Measurements from ENCODE around the gene PGF.

PGF gene

DNA sequence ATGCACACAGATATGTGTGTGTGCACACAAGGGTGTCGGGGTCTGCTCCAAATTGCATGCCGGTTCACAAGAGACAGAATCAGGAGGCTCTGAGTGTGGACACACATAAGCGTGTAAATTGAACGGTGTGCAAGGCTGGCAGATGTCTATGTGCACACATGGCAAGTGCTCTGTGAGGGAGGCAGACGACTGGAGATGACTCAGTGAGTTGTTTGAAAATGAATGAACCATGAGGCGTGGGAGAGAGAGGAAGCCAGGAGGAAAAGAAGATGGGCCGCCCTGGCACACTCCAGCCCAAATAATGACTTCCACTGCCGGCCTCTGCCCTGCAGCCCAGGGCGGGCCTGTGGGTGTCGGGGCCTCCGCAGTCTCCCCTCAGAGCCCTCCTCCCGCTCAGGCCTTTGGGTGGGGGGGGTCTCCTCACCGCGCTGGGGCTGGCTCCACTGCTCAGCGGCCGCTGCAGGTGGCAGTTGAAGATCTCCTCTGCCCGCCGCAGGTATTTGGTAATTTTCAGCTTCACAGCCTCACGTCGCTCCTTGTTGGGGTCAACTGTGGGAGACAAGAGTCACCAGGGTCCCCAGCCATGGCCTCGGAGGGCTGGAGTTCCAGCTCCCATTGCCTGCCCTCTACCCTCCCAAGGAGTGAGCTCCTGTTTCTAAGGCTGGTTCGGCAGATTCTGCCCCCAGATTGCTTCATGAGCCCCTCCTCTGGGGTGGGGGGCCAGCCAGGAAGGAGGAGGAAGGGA lies 35.8 kb downstream of the PGF start:
- DNase-seq (ENCODE audit: low spot score), result no peak

DNA sequence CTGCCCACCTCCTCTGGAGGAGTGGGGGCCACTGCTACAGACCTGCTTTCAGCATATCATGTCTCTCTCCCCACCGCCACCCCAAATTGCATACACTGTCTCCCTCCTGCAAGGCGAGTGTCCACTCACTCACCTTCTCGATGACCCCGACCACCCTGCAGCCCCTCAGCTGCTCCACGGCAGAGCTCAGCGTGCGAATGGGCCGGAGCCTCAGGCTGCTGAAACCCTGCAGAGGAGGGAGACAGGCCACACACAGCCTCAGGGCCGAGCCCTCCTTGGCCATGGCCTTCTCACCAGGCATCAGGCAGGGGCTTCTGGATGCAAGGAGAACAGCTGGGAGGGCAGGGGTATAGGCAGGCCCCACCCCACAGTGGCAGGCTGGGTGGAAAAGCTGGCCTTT lies 37.0 kb downstream of the PGF start:
- DNase-seq (ENCODE audit: low spot score), result no peak

DNA sequence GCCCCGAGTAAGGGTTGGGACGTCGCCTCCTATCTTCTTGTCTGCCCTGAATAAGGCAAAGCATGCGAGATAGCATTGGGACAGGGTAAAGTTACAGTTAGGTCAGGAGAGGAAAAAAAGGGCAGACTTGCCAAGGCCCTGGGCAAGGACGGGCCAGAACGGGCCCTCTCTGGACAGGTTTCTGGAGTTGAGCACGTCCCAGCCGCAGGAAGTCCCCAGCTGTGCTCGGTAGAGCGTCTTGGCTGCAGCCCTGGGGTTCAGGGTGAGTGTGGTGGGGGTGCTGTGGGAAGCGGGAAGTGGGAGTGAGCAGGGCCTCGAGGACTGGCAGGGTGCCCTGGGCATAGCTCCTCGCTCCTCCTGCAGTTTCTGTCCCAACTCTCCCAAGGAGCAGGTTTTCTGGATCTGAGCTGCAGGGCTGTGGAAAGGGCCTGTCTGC lies 37.7 kb downstream of the PGF start:
- no peak for DNase-seq (ENCODE audit: low spot score)

DNA sequence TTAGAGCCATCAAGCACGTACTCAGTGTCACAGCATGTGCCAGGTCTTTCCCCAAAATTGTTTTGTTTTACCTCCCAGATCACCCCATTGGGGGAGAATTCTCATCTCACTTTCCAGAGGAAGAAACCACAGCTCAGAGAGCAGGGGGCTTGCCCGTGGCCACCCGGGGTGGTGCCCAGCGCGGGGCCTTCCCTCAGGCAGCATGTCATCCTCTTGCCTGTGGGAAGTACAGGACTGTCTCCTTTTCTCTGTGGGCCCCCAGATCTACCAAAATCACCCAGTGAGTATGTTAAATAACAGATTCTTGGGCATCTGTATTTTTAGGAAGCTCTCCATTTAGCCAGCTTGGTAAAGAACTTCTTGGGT lies 38.2 kb downstream of the PGF start:
- DNase-seq (ENCODE audit: low spot score), result no peak

DNA sequence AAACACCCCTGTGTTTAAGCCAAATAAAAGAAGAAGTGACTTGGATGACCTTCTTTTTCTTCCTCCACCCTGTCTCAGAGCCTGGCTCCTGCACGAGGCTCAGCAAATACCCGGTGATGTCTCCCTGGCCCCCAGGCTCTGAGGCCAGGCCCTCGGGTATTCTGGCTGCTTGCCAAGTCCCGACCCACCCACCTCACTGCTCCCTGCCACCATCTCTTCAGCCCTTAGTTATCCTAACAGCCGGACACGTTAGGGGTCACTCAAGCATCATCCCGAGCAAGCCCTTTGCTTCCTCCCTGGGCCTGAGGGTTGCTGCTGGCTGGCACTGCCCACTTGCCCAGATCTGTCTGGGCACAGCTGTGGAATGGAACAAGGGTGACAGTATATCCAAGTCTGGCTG lies 39.6 kb downstream of the PGF start:
- DNase-seq (ENCODE audit: low spot score), result no peak

DNA sequence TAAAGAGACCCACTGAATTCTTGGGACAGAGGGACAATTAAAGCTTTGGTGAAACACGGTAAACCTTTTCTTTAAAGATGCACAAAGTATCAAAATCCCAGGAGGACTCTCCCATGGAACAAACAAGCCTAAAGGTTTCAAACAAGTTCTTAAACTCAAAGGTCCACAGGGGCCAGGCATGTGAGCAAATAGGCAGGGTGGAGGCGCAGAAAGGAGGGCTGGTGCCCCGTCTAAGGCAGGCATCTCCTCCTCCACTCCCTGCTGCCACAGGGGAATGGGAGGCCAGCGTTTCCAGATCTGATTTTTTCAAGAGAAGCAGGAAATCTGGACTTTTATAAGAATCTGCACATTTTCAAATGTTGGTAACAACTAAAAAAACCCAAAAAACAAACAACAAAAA lies 40.0 kb downstream of the PGF start:
- DNase-seq (ENCODE audit: low spot score), result no peak

DNA sequence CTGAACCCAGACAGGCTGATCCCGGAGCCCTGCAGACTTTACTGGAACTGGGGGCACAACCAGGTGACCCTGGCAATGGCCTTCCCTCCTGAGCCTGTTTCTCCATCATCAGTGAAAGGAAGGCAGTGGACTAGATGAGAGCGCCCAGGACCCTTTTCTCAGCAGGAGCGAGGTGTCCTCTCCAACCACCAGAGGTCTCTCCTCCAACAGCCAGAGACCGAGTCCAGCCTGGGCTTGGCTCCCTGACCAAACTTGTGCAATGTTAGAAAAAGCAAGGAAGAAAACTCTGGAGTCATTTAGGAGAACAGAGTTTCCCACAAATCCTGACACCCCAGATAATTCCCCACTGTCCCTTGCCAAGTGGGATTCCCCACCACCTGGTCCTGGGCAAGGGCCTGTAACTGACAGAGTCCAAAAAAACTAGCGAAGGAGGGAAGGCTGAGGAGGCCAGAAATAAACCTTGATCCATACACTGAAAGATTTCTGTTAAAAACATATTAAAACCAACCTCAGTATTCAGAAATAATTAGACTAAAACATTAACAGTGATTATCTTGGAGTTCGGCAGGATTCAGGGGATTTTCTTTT lies 41.3 kb downstream of the PGF start:
- DNase-seq (ENCODE audit: low spot score), result no peak

DNA sequence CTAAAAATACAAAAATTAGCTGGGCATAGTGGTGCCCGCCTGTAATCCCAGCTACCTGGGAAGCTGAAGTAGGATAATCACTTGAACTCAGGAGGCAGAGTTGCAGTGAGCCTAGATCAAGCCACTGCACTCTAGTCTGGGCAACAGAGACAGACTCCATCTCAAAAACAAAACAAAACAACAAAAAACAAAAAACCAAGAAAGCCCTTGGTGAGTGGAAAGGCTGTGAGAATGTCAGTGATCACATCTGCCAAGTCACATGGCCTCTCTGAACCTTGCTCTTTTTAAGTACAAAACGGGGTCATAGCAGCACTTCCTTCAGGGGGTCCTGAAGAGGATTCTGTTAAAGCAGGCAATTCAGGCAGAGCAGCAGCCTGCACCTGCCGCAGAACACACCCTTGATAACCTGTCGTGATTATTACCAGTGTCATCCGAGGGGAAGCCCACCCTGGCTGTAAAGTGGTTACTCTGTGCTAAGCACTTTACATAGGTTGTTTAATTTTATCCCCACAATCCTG lies 41.9 kb downstream of the PGF start:
- no peak for DNase-seq (ENCODE audit: low spot score)

DNA sequence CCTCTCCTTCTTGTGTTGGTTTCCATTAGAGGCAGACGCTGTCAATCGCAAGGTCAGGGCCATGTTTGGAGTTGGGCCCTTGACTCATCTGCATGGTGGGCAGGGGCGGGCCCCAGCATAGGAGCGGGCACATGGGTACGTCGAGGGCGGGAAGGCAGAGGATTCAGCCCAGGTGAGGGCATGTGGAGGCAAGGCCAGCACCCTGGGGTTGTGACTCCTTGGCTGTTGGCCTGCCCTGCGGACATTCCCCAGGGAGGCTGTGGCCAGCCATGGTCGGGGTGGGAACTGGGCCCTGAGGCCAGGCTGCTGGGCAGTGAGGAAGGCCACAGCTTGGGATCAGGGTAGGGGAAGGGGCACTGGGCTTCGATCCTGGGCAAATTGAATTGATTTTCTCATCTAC lies 42.6 kb downstream of the PGF start:
- no peak for DNase-seq (ENCODE audit: low spot score)

DNA sequence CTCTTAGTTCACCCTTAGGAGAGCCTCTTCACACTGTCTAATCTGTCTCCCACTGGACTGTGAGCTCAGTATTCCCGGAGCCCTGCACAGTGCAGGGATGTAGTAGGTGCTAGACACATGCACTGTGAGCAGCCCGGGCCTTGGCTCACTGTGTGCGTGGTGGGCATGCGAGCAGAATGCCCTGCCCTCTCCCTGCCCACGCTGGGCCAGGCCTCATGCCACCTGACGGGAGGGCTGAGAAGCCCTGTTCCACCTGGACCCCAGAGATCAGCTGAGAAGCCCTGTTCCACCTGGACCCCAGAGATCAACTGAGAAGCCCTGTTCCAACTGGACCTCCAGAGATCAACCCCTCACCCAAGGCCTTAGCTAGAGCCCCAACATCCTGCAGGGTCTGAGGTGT lies 43.3 kb downstream of the PGF start:
- no peak for DNase-seq (ENCODE audit: low spot score)

DNA sequence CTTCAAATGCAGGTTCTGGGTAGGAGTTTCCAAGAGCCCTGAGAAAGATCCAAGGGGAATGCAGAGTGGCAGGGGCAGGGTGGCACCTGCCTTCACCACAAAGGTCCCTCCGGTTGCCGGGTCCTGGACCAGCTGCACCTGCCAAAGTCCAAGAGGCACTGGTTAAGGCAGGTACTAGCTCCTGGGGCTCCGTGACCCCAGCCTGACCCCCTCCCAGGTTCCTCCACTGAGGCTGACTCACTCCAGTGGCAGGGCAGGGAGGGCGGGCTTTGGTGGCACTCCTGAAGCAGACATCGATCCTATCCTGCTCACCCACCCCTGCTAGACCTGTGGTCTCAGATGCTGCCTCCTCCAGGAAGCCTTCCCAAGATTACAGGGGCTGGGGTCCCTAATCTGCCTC lies 43.7 kb downstream of the PGF start:
- no peak for DNase-seq (ENCODE audit: low spot score)

DNA sequence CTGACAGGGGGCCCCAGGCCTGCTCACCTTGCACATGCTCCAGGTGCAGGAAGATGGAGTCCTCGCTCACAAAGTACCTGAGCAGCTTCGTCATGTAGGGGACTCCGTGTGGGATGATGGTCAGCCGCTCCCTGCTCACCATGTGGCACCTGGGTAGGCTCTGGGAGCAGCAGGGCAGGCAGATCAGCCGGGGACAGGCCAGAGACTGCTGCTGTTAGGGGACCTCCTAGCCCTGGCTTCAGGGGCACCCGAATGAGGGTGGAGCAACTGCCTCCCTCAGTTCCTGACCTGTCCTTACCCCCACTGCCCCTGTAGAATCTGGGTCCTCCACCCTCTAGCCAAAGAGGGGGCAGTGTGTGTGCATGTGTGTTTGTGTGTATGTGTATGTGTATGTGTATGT lies 44.2 kb downstream of the PGF start:
- DNase-seq (ENCODE audit: low spot score), result no peak

DNA sequence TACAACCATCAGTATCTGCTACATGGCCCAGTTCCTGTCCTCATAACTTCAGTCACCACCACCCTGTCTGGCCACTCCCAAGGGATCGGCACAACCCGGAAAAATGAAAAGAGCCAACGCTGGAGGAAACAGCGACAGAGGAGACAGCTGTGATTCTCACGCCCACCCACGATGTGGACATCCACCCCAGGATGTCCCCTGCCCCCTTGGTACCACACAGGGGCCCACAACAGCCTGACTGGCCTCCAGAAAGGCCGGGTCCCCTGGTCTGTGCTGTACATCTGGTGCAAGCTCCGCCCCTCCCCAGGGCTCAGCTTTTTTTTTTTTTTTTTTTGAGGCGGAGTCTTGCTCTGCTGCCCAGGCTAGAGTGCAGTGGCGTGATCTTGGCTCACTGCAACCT lies 44.8 kb downstream of the PGF start:
- no peak for DNase-seq (ENCODE audit: low spot score)

DNA sequence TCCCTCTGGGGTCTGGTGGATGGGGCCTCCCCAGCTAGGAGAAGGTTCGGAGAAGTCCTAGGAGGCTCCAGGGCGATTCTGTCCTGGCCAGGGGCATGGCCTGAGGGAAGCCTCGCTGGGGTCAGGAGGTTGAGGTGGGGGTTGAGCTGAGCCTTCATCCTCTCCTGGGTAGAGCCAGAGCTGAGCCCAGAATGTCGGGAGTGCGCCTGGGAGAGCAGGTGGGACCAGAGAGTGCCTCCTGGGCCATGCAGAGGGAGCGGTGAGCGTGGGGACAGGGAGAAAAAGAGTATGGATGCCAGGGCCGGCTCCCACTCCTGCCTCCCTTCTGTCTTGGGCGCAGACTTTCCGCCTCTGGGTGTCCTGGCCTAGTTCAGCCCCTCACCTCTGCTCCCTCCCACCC lies 45.5 kb downstream of the PGF start:
- DNase-seq (ENCODE audit: low spot score), result no peak

DNA sequence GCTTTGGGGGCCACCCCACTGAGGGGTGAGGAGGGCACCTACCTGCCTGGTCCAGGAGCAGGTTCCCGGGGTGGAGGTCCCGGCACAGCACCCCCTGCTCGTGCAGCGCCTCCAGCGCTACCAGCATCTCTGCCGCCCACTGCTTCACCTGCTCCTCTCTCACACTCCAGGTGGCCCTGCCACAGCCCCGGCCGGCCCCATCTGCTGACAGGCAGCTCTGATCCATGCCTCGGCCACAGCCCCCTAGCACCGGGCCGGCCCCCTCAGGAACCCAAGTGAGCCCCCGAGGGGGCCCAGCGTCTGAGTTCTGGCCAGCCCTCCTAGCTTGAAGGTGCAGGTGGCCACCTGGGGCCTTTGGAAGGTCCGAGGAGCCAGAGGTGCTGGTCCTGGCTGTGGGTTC lies 45.9 kb downstream of the PGF start:
- no peak for DNase-seq (ENCODE audit: low spot score)

DNA sequence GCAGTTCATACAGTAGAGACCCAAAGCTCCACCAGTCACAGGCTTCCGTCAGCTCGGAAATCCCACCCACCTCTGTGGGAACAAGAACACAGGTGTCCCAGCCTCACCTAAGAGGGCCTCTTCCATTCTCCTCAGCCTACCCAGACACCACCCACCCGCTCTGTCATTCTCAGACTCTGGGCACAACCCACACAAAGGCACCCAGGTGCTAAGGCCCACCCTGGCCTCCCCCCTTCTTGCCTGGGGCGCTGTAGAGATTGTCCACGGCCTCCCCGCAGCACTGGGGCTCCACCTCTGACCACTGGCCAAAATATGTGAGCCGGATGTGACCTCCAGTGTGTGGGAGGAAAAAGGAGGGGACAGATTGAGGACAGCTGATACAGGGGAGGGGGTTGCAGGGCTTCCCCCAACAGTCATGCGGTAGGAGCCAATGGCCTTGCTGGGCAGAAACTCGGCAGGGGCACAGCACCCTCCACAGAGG lies 46.5 kb downstream of the PGF start:
- no peak for DNase-seq (ENCODE audit: low spot score)

DNA sequence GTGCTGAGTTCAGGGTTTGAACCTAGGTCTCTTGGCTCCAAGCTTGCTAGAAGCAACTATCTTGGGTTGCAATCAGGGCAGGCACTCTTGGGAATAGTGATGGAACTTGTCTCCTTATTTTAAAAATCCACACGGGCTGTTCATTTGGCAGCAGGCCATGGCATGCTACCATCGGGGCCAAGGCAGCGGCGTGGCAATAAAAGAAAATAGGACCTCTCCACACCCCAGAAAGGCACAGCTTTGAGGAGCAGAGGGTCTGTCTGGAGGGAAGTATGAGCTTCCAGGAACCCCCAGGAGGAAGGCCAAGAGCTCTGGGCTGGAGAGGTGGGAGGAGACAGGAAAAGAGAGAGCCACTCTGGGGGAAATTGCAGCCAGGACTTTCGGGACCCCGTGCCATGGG lies 47.7 kb downstream of the PGF start:
- DNase-seq (ENCODE audit: low spot score), result no peak

DNA sequence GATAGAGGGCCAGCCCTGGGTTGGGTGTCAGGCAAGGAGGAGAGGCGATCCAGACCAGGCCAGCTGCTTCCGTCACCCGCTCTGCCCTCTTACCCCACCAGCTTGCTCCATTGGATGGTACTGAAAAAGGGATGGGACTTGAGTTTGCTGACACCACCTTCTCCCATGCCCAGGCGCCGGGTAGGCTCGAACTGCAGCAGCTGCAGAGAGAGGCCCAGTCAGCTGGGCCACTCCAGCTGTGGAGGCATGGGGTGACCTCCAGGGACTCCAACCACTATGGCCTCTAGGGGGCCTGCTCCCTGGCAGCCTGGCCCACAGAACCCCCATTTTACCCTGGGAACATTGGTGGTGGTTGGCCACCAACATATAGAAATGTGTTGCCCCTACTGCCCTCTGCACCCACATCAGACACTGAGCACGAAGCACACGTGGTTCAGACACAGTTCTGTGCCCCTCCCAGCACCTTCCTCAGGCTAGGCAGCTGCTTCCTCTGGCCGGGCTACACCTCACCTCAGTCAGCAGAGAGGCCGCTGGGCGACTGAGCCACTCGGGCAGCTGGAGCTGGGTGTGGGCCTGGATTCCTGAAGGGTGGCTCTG lies 48.4 kb downstream of the PGF start:
- no peak for DNase-seq (ENCODE audit: low spot score)

DNA sequence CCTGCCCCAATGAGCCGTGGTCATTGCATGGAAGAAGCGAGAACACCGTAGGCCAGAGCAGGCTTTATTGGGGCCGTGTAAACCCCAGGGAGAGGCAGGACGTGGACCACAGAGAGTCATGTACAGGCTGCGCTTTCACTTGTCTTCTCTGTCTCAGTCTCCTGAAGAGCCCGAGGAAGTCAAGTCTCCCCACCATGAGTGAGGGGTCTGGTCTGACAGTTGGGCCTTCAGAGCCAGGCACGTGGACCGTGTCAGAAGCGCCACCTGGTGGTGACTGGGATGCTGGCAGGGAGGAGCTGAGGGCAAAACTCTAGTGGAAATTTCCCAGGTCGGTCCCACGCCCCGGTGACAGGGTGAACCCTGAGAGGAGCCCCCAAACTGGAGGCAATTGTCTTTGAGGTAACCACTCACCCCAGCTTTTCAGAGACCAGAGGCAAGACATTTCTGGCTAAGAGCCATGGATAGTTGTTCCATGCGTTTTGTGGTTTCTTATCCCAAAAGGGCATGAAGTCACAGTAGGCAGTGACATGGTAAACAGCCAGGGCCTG lies 49.7 kb downstream of the PGF start:
- DNase-seq (ENCODE audit: low spot score), result peak; percentile 42

DNA sequence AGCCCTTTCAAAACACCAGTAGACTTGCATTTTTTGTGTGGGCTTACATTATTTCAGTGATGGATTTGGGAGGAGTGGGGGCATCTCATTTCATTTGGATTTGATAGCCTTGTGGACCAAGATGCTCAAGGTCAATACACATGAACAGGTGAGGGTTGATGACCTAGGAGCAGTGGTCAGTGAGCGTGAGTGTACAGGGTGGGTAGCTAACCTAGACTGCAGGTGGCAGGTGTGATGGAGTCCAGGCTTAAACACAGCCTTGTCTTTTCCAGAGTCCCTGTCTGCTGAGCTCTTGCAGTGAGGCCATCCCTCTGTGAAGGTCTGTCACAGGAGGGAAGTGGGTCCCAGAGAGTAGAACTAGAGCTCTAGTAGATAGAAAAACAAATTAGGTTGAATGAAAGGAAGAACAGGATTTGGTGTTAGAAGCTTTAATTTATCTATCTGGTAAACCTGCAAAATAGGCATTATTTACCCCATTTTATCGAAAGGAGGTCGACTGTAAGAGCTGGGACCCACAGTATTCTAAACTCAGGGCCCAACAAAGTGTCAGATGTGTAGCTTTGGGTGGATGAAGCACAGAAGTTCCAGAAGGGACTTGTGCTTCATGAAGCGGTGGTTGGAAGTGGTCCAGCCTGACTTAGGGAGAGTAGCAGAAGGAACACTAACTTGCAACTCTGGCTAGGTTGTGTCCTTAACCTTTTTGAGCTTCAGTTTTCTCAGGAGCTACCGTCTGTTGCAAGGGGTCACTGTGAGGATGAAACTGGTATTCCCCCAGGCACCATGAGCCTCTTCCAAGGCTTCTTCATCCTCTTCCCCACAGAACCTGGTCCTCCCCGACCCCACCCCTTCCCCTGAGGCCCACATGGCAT lies 50.5 kb downstream of the PGF start:
- no peak for DNase-seq (ENCODE audit: low spot score)

DNA sequence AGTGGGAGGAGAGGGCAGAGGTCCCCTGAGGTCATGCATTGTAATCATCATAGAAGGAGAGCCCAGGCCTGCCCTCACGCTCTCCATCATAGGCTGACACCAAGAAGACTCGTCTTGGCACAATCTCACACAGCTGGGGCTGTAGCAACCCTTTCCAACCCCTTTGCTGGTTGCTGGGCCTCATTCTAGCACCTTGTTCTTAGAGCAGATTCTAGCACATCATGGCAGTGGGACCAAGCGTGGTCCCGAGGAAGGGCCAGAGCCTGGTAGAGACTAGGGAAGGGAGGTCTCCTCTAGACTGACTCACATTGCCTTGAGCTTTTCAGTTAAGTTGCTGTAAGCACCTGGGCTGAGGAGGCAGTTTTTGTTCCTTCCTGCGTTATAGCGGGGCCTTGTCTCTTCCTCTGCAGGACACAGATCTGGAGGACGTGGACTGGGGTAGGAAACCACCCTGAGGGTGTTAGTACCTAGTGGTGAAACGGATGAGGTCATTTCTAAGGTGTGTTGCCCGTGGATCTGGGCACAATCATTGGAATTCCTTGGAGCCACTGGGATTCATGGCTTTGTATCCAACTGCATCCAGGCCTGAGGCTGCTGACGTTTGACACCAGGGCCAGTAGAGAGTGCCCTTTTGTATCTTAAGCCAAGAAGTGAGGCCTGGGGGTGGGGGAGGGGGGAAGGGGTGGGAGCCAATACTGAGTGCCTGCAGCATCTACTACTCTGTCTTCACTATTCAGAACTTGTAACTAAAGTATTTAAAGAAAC lies 52.3 kb downstream of the PGF start:
- no peak for DNase-seq (ENCODE audit: low spot score)
